GM20000 (cell line): ENCODE results near the gene PLAC8.
"Not testable (repeated sequence)": the region's sequence is repeated elsewhere in the genome, so short reads cannot be mapped to it uniquely, and the experiment has no call there.

Source experiments
- DNase-seq: peaks from one replicate; pipeline ENCODE4 v3.0.0; 2012; ENCODE audit warnings: low spot score
- TF ChIP-seq, protein P1 (sequence below): IDR thresholded peaks from 2 replicates; pipeline ENCODE4 v1.5.1; 2012; ENCODE audit warnings: mild to moderate bottlenecking, control low read depth; ENCODE audit errors: extremely low read depth, missing control alignments

PLAC8 gene, protein sequence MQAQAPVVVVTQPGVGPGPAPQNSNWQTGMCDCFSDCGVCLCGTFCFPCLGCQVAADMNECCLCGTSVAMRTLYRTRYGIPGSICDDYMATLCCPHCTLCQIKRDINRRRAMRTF

DNA sequence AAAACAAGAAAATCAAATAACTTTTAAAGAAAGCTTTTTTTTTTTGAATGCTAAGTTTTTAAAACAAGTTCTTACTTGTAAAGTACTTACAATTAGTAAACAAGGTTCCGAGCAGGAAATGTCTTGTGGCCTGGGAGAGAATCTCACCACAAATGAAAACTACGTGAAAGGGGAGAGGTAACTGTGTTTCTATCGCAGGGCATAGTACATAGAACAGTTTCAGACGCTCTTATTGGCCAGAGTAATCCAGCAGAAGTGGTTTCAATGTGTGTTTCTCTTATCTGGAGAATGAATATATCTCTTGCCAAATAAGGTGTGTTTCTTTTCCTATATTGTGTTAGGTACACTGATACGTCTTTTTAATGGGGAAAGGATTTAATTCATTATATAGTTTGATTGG is at the start of gene PLAC8:
TSS of gene PLAC8 (minus strand) at position 154 of the 400 bp plus-strand sequence. CDS start 6,808 bp downstream, outside the sequence.
- TF ChIP-seq, protein P1, sequence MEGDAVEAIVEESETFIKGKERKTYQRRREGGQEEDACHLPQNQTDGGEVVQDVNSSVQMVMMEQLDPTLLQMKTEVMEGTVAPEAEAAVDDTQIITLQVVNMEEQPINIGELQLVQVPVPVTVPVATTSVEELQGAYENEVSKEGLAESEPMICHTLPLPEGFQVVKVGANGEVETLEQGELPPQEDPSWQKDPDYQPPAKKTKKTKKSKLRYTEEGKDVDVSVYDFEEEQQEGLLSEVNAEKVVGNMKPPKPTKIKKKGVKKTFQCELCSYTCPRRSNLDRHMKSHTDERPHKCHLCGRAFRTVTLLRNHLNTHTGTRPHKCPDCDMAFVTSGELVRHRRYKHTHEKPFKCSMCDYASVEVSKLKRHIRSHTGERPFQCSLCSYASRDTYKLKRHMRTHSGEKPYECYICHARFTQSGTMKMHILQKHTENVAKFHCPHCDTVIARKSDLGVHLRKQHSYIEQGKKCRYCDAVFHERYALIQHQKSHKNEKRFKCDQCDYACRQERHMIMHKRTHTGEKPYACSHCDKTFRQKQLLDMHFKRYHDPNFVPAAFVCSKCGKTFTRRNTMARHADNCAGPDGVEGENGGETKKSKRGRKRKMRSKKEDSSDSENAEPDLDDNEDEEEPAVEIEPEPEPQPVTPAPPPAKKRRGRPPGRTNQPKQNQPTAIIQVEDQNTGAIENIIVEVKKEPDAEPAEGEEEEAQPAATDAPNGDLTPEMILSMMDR, result no peak

DNA sequence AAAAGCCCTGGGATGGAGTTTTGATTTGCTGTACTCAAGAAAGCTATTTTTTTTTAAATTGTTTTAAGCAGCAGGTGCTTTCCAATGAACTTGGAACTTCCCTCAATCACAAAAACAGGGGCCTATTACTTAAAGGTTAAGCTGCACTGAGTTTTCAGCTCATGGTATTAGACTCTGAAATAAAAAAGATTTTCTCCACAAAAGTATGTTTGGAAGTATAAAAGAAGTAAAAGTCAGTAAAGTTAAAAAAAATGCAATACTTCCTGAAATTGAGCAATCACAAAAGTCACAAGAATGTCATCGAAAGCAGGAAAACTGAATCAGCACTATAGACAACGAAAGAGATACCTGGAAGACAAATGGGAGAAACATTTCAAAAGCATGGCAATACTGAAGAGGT is 38.9 kb upstream of the PLAC8 start:
- TF ChIP-seq, protein P1, result no peak
- DNase-seq, result no peak

More for the DNA sequence above, at the start of gene PLAC8:
- DNase-seq, result peak; percentile 48

DNA sequence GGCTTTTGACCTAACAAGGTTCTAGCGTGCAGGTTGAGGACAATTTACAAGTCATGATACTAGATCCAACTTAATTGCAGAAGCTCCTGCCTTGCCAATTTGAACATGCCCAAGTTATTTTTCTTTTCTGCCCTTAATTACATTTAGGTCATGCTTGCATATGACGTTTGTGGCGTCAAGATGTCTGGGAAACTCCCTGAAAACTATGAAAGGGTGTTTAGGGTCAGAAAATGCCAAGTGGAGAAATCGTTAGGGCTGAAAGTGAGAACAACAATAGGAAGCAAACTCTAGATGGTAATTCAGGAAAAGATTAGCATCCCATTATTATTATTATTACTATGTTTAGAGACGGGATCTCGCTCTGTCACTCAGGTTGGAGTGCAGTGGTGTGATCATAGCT is 38.2 kb upstream of the PLAC8 start:
- no peak for DNase-seq
- TF ChIP-seq, protein P1, result no peak

DNA sequence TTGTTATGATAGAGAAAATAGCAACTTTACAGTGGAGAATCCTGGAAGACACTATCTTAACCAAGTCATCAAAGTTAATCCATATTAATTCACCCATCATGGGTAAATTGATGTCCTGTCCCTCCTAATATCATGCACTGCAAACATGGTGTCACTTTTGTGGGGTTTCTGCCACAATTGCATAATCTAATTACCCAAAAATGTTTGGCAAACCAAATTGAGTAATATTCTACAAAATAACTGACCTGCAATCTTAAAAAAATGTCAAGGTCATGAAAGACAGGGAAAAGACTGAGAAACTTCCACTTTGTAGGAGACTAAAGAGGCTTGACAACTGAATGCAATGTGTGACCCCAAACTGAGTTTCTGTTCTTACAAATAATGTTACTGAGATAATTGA is 37.1 kb upstream of the PLAC8 start:
- DNase-seq, result no peak
- TF ChIP-seq, protein P1, result no peak

DNA sequence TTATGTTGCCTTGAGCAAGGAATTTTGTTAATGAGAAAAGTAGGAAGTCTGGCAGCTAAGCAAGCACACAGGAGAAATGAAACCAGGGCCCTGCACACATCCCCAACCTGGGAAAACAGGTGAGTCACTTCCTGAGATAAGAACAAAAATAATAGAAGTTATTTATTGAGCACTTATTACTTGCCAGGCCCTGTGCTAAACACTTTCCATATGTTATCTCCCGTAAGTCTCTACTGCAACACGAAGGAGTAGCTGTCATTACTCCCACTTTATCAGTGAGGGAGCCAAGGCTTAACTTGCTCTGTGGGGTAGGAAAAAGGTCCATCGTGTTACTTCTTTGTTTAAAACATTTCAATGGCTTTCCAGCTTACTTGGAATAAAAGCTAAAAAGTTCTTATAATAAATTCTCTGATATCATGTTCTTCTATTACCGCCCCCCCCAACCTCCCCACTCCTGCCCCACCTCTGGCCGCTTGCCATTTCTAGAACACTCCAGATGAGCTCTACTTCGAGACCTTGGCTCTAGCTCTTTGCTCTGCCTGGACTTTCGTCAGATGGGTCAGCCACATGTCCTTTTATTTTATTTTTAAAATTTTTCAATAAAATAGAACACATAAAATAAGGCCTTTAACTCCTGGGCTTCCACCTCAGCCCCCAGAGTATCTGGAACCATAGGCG is 36.3 kb upstream of the PLAC8 start:
- DNase-seq, result no peak
- TF ChIP-seq, protein P1, result no peak

DNA sequence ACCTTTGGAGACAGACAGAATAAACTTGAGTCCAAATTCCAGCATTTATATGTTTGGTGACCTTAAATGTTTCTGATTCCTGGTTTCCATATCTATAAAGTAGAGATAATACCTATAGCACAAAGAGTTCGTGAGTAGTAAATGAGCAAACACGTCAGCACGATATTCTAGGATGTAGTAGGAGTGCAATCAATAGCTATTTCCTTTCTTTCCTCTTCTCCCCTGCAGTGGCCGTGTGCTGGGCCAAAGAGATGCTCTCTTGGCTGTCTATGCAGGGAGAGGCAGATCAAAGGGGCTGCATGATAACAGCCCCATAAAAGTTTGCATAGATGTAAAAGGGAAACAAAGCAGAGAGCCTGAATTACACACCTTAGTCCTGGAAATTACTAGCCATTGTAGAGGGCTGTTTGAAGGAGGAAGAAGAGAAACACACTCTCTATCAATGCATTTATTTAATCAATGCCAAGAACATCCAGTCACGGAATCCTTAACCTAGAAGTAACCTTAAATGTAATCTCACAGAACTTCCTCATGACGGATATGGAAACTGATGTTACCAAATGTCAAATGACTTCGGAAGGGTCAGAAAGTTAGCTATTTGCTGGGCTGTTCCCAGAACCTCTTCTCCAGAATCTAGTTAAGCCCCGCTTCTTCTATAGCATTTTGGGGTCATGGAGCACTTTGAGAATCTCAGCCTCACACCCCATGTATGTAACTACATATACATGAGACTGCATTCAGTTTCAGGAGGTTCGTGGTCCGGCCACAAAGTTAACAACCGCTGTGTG is 35.5 kb upstream of the PLAC8 start:
- DNase-seq, result no peak
- TF ChIP-seq, protein P1, result no peak

DNA sequence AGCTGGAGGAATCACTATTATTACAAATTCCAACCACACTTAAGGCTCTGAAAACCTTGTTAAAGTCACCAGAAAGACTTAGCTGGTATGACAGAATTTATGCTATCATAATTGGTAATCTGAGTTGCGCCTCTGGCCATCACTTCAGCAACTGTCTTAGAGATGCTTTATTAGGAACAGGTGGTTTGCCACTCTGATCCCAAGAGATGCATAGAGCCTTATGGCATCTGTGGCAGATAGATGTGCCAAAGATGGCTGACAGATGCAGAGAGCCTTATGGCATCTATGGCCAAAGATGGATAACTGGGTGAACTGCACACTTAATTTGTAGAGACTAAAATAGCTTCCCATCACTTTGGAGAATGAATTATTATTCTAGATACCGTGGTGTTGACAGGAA is 32.3 kb upstream of the PLAC8 start:
- TF ChIP-seq, protein P1, result no peak
- no peak for DNase-seq

DNA sequence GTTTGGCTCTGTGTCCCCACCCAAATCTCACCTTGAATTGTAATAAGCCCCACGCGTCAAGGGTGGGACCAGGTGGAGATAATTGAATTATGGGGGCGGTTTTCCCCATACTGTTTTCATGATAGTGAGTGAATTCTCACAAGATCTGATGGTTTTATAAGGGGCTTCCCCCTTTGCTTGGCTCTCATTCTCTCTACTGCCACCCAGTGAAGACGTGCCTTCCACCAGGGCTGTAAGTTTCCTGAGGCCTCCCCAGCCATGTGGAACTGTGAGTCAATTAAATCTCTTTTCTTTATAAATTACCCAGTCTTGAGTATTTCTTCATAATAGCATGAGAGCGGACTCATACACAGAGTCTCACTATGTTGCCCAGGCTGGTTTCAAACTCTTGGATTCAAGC is 31.2 kb upstream of the PLAC8 start:
- DNase-seq, result not testable (repeated sequence)
